Measurements from ENCODE around the gene B9D1.

The B9D1 gene

GRCh38 chr17:19336938-19337711 is 25.4 kb downstream of the B9D1 start:
- DNase-seq = no peak

- no peak for DNase-seq
Measured at GRCh38 chr17:19335951-19336631, 26.4 kb downstream of the B9D1 start.

- no peak for DNase-seq
Measured at GRCh38 chr17:19334331-19334730, 28.2 kb downstream of the B9D1 start.

GRCh38 chr17:19333736-19334290 is 28.7 kb downstream of the B9D1 start:
- DNase-seq = no peak

GRCh38 chr17:19333132-19333440 is 29.4 kb downstream of the B9D1 start:
- no peak for DNase-seq

- DNase-seq = no peak
Measured at GRCh38 chr17:19332371-19333131, 30.0 kb downstream of the B9D1 start.

- DNase-seq = no peak
Measured at GRCh38 chr17:19331543-19332245, 30.8 kb downstream of the B9D1 start.

GRCh38 chr17:19331134-19331533 is 31.4 kb downstream of the B9D1 start:
- DNase-seq = no peak

- no peak for DNase-seq
Measured at GRCh38 chr17:19330271-19330670, 32.3 kb downstream of the B9D1 start.

GRCh38 chr17:19329839-19330238 is 32.7 kb downstream of the B9D1 start:
- DNase-seq = no peak

- DNase-seq = no peak
Measured at GRCh38 chr17:19329136-19329535, 33.4 kb downstream of the B9D1 start.

- no peak for DNase-seq
Measured at GRCh38 chr17:19328441-19329061, 34.0 kb downstream of the B9D1 start.

- no peak for DNase-seq
Measured at GRCh38 chr17:19327031-19327783, 35.3 kb downstream of the B9D1 start.

GRCh38 chr17:19325542-19325941 is 37.0 kb downstream of the B9D1 start:
- no peak for DNase-seq

GRCh38 chr17:19322861-19323260 is 39.7 kb downstream of the B9D1 start:
- no peak for DNase-seq

GRCh38 chr17:19322129-19322505 is 40.4 kb downstream of the B9D1 start:
- DNase-seq = no peak

- DNase-seq = no peak
Measured at GRCh38 chr17:19321481-19322128, 40.9 kb downstream of the B9D1 start.

- DNase-seq = no peak
Measured at GRCh38 chr17:19320876-19321275, 41.6 kb downstream of the B9D1 start.

- no peak for DNase-seq
Measured at GRCh38 chr17:19319771-19320505, 42.6 kb downstream of the B9D1 start.

GRCh38 chr17:19318611-19319010 is 43.9 kb downstream of the B9D1 start:
- no peak for DNase-seq

Data from activated gamma-delta T cell treated with Interleukin-2 at 50 U/mL for 16 hours (primary cell).